NAMALWA (cell line): ENCODE measurements around the gene VASH1.

Experiments
- DNase-seq: peaks from one replicate; pipeline ENCODE4 v3.0.0-alpha.2; 2015; ENCODE audit warnings: low spot score

Gene VASH1

GRCh38 chr14:76742966-76743365 is 18.3 kb upstream of the VASH1 start:
- DNase-seq, result no peak

- no peak for DNase-seq
Observed at GRCh38 chr14:76752744-76753143, 8.5 kb upstream of the VASH1 start.

GRCh38 chr14:76753541-76754198 is 7.6 kb upstream of the VASH1 start:
- no peak for DNase-seq

GRCh38 chr14:76754586-76754985 is 6.7 kb upstream of the VASH1 start:
- no peak for DNase-seq

GRCh38 chr14:76755610-76756370 is 5.5 kb upstream of the VASH1 start:
- no peak for DNase-seq

GRCh38 chr14:76756371-76756750 is 4.9 kb upstream of the VASH1 start:
- no peak for DNase-seq

- no peak for DNase-seq
Observed at GRCh38 chr14:76759589-76759988, 1.7 kb upstream of the VASH1 start.

GRCh38 chr14:76760331-76761135 is 735 bp upstream of the VASH1 start:
- no peak for DNase-seq

GRCh38 chr14:76761960-76762410 is 717 bp downstream of the VASH1 start:
- no peak for DNase-seq

GRCh38 chr14:76762411-76763095 is 1.3 kb downstream of the VASH1 start:
- DNase-seq, result no peak

- DNase-seq, result no peak
Observed at GRCh38 chr14:76763096-76764041, 2.1 kb downstream of the VASH1 start.

GRCh38 chr14:76765461-76765931 is 4.2 kb downstream of the VASH1 start:
- DNase-seq, result no peak

GRCh38 chr14:76767681-76768656 is 6.7 kb downstream of the VASH1 start:
- DNase-seq, result peak; percentile 21

- DNase-seq, result no peak
Observed at GRCh38 chr14:76768671-76769500, 7.6 kb downstream of the VASH1 start.

GRCh38 chr14:76769636-76770292 is 8.5 kb downstream of the VASH1 start:
- DNase-seq, result no peak

- no peak for DNase-seq
Observed at GRCh38 chr14:76770521-76771436, 9.5 kb downstream of the VASH1 start.

GRCh38 chr14:76771437-76771980 is 10.2 kb downstream of the VASH1 start:
- no peak for DNase-seq
